Limb (tissue), 2 donors: Measurements from ENCODE around the gene PI4KA.
A peak's percentile ranks its signal among the peaks of the same experiment; 100 is the strongest.
"Not testable (repeated sequence)": the region's sequence is repeated elsewhere in the genome, so short reads cannot be mapped to it uniquely, and the experiment has no call there.

Source experiments
- DNase-seq, 2 donors: peaks; one replicate each; pipeline ENCODE4 v3.0.0-alpha.2; 2016; ENCODE audit errors: extremely low spot score in 2 of 2

PI4KA gene

DNA sequence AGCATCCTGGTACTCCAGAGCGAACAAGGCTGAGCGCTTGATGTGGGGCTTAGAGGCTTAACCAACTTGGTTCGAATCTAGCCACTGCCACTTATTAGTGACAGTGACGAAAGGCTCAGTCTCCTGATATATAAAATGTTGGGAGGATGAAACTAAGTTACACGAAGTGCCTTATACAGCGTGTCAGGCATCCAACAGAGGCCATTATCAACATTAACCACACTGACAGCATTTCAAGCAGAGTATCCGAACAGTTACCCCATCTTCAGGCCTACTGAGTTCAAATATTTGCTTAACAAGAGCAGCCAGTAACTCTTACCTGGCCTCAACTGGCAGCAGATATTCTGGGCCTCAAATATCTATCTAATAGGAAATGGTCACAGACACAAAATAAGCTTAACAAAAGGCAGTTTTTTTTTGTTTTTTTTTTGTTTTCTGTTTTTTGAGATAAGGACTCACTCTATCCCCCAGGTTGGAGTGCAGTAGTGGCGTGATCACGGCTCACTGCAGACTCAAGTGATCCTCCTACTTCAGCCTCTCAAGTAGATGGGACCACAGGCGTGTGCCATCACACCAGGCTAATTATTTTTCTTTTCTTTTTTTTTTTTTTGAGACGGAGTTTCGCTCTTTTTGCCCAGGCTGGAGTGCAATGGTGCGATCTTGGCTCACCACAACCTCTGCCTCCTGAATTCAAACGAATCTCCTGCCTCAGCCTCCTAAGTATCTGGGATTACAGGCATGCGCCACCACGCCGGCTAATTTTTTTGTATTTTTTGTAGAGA, 81.8 kb downstream of the PI4KA start:
- no peak for DNase-seq

DNA sequence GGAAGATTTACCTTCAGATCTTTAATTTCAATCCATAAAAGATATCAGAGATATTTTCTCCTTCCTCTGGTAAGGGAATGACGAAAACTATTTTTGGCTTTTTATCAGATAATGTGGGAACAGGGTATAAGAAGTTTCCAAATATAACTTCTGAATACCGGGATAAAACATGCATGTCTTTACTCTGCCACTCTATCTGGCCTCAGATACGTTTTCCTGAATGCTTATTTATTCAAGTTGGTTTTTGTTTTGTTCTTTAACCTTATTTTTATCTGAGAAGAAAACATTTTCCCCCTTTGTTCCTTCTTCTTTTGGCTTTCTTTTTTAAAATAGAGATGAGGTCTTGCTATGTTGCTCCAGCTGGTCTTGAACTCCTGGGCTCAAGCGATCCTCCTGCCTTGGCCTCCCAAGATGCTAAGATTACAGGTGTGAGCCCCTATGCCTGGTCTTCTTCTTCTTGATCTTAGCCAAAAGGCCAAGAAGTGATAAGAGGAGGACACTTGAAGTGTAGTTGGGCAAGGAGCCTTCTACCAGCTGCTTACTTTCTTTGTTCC, 83.2 kb downstream of the PI4KA start:
- DNase-seq, result no peak

DNA sequence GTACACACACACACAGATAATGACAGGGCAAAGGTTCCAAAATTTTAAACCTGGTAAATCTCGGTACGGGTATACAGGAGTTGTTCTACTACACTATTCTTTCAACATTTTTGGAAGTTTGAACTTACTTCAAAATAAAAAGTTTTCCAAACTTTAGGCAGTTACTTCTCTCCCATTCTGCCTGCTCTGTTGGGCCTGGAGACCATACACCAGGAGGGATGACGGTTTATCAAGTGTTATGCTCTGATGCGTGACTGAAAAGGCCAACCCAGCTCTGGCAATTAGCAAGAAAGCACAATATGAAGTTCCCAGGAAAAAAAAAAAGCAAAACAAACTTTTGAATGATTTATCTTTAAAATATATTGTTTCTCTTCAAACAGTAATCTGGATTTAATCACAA, 83.7 kb downstream of the PI4KA start:
- DNase-seq, result no peak

DNA sequence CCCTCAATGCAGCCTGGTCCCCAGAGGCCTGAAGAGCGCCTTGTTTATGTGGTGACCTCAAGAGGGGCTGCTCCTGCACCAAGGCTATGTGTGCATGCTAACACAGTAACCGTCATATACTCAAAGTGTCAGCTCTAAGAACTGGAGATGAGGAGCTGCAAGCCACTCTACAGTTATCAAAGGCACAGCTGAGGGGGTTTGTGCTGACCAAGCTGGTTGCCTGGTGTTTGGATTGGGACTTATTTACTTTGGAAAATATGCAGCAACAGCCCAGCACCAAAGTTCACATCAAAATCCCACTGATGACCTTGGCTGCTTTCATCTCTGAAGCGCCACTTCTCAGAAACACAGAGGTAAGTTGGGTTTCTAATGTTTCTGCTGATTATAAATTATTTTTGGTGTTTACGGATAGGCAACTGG, 84.8 kb downstream of the PI4KA start, which contains the start of gene SERPIND1:
Gene SERPIND1, plus strand, starts transcription at position 321 of the 420 bp plus-strand sequence. CDS start 5,200 bp downstream, outside the sequence.
- DNase-seq, result no peak

DNA sequence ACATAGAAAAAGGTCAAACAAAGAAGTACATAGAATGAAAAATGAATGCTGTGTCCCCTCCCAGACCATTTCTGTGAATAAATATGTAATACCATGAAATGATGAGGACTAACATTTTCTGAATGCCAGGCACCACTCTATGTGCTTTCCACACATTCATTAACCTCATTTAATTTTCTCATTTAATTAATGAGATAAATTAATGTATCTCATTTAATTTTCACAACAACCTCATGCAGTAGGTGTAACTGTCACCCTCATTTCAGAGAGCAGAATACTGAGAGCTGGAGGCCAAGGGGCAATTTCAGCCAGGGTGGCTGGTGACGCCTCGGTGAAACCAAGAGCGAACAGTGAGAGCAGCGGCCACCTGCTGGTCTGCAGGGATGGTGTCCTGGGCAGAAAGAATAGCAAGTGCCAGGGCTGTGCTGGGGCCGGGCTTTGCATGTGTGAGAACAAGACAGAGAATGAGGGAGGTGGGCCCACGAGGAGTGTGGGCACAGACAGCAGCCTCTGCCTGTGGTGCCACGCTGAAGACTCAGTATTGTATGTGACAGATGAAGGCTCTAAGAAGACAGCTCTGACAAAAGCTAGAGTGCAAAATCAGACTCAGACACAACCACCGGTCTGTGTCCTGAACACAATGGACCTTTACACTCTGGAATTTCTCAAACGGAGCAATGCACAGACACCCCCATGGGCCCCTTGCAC, 86.5 kb downstream of the PI4KA start:
- no peak for DNase-seq

DNA sequence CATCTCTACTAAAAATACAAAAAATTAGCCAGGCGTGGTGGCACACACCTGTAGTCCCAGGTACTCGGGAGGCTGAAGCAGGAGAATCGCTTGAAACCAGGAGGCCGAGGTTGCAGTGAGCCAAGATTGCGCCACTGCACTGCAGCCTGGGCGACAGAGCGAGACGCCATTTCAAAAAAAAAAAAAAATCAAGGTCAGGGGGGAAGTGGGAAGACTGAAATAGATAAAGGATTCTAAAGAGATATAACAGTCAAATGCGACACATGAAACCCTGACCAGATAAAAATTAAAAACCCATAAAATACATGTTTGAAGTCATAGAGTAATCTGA, 89.2 kb downstream of the PI4KA start:
- DNase-seq, result not testable (repeated sequence)

DNA sequence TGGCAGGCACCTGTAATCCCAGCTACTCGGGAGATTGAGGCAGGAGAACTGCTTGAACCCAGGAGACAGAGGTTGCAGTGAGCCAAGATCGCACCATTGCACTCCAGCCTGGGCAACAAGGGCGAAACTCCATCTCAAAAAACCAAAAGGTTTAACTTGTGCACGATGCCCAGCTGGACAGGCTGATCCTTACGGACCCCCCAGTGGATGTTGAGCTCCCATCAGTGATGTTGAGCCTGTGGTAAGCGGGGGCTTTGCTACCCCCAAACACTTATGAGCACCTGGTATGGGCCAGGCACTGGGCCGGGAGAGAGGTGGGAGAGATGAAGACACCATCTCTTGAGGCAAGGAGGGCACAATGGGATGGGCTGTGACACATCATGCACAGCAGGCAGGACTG, 92.1 kb downstream of the PI4KA start:
- DNase-seq, result no peak

DNA sequence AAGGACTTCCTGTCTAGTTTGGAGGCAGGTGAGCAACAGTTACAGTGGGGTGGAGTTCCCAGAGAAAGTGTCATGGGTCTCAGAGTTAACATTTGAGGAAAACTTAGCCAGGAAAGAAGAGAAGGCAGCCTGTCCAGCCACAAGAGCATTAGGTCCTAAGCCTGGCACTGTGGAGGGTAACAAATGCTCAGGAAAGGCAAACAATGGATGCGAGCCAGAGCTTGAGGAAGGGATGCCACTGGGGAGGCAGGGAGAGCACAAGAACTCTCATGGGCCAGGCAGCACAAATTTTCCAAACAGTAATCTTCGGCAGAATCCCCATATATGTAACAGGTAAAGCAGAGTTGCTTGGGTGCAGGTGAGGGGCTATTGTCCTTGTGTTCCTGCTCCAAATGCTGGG, 92.7 kb downstream of the PI4KA start:
- DNase-seq, result no peak

DNA sequence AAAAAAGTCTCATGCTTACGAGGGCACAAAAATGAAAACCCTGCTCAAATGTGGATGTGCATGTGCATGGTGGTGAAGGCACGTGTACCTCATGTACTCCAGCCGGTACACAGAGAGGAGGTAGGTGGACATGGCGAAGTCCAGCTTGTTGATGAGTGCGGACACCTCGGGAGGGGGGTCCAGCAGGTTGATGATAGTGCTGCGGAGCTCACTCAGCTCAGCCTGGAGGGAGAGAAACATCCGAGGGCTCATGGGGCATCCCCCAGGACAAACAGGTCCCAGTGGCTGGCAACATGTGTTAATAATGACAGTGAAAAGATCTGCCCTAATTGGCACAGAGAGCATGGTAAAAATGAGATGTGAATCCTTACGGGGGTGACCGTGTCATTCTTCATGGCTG, 93.9 kb downstream of the PI4KA start:
- DNase-seq, result no peak

DNA sequence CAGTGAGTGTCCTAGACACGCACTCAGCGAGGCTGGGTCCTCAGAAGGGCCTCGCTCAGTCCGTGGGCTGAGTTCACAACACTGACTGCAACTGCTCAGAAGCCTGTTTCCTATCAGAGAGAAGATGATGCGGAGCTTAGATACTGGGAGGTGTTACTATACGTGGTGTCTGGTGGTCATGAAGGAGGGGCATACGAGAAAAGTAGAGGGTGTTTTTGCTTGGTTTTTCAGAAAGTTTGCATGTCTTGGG, 94.2 kb downstream of the PI4KA start:
- DNase-seq, result no peak

DNA sequence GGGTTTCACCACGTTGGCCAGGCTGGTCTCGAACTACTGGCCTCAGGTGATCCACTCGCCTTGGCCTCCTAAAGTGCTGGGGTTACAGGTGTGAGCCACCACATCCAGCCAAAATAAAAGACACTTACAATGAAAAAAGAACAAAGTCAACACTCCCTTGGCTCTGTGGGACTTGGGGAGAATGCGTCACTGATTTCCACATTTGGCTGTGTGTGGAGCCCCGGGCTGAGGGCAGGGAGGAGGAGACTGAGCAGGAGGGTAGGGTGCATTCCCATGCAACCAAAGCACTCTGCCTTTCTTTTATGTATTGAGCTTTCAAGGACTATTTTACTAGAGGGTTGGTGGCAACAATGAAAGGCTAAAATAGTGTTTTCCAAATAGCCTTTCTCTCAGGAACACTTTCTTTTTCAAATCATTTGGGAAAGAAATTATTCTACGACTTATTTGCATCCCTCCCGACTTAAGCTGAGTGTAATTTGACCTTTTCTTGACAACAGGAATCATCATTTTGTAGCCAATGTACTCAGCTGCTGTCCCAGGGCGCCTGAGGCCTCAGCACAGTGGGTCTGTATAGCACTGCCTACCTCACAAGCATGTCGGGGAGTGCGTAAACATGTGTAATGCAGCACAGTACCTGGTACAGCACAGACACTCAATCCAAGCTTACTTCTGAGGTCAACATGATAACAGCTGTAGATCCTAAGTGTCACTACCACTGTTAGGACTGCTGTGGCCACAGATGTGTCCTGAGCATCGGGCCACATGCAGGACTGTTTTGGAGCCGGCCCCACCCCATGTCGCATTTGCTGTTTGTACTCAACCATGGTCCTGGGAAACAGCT, 94.8 kb downstream of the PI4KA start:
- DNase-seq, result no peak

DNA sequence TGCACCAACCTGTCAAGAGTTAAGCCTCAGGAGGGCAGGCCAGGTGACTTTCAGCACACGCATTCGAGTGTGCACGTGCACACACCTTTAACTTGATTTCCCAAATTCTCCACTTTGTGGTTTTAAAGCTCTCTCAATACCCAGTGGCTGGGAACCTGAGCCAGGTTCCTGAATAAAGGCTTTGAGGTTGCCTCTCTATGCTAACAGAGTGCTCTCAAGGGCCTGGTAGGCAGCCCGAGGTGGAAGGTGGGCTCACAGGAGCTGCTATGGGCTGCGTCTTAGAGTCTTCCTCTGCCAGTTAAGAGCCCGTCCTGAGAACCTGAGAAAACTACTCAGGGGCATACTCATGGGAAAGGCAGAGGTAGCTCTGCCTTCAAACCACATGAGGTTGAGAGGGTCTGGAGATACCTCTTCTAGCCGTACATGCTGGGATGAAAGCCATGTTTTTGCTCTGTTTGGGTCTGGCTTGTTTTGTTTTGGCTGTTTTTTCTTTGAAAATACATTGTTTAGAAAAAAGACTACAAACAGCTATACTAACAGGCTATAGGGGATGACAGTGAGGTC, 96.3 kb downstream of the PI4KA start:
- DNase-seq, result no peak

DNA sequence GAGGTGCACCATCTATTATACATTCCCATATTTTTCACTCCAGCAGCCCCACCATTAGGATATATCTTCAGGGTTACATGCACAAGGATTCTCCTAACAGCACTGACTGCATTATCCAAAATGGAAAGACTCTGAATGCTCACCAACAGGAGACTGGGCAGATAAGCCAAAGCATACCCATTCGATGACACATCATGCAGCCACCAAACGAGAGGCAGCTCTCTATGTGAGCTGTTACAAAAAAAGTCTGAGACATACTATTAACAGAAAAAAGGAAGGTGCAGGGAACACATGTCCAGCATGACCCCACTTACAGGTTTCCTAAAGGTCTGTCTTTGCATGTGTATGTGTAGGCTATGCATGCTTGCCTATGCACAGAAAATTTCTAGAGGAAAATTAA, 97.1 kb downstream of the PI4KA start:
- no peak for DNase-seq

DNA sequence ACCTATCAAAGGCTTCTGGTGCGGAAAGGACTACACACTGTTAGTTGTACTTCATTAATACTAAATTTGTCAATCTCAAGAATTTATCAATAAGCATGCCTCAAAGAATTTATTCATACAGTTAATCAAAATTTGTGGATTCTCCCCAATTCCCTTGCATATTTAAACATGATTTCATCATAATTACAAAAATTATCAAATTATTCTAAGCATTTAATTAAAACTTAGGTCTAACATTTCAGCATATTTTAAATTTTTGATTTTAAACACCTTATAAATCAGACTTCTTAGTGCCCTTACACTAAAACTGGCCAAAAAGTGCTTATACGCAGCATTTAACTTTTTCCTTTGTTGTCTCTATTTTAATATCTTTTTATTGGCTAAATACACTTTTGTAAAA, 98.5 kb downstream of the PI4KA start:
- DNase-seq, result no peak

DNA sequence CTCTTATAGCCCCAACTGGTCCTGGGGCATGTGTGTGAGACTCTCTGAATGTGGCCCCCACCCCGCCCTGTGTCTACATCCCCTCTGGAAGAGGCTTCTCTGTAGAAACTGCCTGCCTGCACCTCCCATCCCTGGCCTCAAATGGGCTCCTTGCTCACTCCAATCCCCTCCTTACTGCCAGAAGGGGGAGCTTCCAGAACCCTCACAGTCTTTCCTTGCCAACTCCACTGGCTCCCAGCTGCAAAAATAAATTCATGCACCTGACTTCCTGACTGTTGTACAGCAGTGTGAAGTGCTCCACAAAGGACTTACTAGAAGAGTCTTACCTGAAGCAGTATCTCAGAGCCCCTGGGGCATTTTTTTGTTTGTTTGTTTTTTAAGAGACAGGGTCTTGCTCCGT, 99.9 kb downstream of the PI4KA start:
- DNase-seq, result no peak

DNA sequence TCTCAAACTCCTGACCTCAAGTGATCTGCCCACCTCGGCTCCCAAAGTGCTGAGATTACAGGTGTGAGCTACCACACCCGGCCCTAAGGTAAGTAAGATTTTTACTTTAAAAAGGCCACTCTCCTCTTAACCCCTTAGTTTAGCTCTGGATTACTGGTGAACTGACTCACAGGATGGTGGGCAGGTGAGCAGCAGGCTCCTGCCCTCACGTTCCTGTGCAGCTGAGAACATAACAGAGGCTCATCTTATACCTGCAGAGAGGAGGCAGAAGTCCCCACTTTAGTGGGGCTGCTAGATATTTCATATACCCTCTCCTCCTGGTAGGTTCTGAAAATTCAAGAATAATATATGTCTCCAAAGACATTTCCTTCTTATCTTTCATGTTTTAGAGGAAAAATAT, 101.8 kb downstream of the PI4KA start:
- no peak for DNase-seq

DNA sequence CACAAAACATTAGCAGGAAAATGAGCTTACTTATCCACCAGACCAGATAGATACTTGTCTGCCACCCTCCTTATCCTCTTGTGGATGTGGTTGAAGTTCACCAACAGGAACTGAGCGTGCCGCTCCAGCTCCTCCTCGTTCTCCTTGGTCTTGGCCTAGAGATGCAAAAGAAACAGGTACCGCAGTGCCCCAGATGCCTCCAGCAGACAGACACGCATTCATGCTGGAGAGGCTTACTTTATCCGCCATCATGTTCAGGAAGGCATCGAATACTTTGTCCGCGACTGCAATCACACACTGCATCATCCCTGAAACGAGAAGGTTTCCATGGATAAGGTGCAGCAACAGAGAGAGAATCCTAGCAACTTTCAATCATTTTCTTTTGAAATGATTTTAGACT, 105.7 kb downstream of the PI4KA start:
- no peak for DNase-seq

DNA sequence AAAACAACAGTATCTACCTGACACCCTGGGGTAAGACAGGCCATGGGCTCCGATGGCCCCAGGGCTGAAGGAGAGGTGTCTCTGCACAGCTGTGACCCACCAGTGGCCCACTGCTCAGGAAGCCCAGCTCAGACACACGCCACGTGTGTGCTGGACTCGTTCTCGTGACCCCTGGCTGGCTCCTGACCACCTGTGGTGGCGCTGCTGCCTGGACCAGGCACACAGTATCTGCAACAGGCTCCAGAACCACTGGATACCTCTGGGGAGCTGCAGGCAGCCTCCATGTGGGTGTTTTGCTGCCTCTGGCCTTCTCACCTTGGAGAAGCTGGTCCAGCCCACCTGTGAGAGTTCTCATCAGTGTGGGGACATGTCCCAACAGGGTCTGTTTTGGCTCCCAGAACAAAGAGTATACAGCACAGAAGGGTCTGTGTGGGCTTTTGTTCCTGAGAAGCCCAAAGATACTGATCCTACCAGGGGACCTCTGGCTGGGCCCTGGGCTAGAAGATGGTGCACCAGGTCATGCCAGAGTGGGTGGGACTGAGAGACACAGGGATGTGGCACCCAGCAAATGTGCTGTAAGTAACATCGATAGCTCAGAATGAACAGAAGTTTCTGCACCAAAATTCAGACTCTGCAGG, 106.4 kb downstream of the PI4KA start:
- DNase-seq, result no peak

DNA sequence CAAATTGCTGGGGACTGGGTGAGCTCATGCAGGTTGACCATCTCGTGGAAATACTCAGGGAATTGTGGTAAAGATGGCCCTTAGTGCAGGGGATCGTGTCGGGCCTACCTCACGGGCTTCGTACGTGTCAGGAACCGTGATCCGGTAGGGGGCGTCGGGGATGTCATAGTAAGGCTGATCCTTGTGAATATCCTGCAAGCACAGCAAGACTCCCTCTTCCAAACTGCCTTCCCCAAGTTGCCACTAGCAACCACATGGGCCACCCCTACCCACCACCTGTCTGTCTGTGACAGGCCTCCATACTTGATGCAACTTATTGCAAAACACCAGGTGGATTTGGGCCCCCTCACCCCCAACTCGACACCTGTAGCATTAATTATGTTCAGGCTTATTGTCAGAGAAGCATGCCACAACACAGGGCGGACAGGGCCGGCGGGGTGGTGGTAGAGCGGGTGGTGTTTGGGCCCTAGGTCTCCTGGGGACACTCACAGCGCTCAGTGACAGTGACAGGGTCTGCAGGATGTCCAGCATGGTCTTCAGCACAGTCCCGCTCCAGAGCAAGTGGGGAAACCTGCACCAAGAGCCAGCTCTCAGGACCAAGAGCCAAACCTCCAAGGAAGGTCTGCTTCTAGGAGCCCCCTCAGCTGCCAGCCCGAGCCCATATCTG, 107.3 kb downstream of the PI4KA start:
- peak in 1 of 2 donors; percentile 38 for DNase-seq

DNA sequence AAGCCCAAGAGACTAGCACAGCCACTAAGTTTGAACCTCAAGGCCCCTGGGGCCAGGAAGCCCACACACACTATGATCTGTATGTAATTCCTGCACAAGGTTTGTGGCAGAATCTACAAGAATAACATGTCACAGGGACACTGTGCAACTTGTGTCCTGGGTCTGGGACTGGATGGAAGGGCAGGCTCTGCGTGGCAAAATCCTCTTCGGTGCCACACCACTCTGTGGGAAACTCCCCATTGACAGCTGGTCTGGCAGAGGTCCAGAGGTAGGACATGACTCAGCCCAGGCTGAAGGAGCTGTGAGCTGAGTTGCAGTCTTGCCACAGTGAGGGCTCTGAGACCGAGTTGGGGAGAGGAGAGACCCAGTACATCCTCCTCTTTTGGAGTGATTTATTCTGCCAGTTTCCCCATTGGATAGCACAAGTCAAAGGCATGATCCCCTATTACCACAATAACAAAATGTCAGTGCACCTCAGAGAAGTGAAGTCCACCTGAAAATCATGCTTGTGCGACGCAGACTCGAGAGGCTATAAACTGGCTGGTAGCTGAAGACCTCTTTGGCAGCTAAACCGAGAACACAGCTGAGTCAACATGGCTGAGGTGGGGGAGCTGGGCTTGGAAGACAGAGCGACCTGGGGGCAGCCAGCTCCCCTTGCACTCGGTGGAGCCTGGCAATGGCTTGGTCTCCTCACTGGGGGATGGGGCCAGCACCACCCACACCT, 108.0 kb downstream of the PI4KA start:
- DNase-seq, result peak; percentile 40 to 47
